Upper lobe of left lung (tissue), 6 donors: ENCODE results near the gene MSTN. TPM values are rescaled to one million over a fixed set of nuclear protein-coding genes. Genes with fewer than 3 reads are reported as not detected.
"Not testable (repeated sequence)": the region's sequence is repeated elsewhere in the genome, so short reads cannot be mapped to it uniquely, and the experiment has no call there.

Source experiments
- ATAC-seq, 2 donors: fragments of 200-7000 bp; cut with Tn5 transposase; one replicate each; pipeline ENCODE4 v1.9.1; 2022; ENCODE audit warnings: mild to moderate bottlenecking in 2 of 2, moderate library complexity in 2 of 2; ENCODE audit not compliant: low FRiP score in 2 of 2
- DNase-seq, 2 donors: peaks; one replicate each; pipeline ENCODE4 v3.0.0-alpha.2; 2019 to 2020
- H3K27ac ChIP-seq, 4 donors: fragments of 200-600 bp; sonication (generic); one replicate each; pipeline ENCODE4 v1.5.1; 2016 to 2019
- H3K27me3 ChIP-seq, 4 donors: fragments of 200-600 bp; sonication (generic); one replicate each; pipeline ENCODE4 v1.5.1; 2017 to 2019
- H3K36me3 ChIP-seq, 4 donors: fragments of 200-600 bp; sonication (generic); one replicate each; pipeline ENCODE4 v1.5.1; 2016 to 2019
- H3K4me1 ChIP-seq, 4 donors: fragments of 200-600 bp; sonication (generic); one replicate each; pipeline ENCODE4 v1.5.1; 2018 to 2019
- H3K4me3 ChIP-seq, 4 donors: fragments of 200-600 bp; sonication (generic); one replicate each; pipeline ENCODE4 v1.5.1; 2017 to 2019; ENCODE audit warnings: mild to moderate bottlenecking in 2 of 4, moderate library complexity in 1 of 4
- H3K9me3 ChIP-seq, 4 donors: fragments of 200-600 bp; sonication (generic); one replicate each; pipeline ENCODE4 v1.5.1; 2018 to 2019
- EP300 ChIP-seq, 4 donors: sonication (generic); formaldehyde crosslinking; IDR thresholded peaks; one replicate each; pipeline ENCODE4 v1.5.1; 2017; ENCODE audit warnings: antibody characterized with exemption in 4 of 4, control low read depth in 2 of 4
- POLR2A ChIP-seq, 4 donors: fragments of 450-650 bp; IDR thresholded peaks; one replicate each; pipeline ENCODE4 v1.5.1; 2016 to 2017; ENCODE audit warnings: antibody characterized with exemption in 4 of 4, mild to moderate bottlenecking in 2 of 4
- POLR2AphosphoS5 ChIP-seq, 2 donors: sonication (generic); formaldehyde crosslinking; IDR thresholded peaks; one replicate each; pipeline ENCODE4 v1.5.1; 2017; ENCODE audit warnings: antibody characterized with exemption in 2 of 2
- WGBS, 2 donors: methylation state at CpG; one replicate each; pipeline ENCODE4 v1.1.5; 2017 to 2018; 5-methylcytosine and 5-hydroxymethylcytosine counted together
- total RNA-seq, 6 donors: library from RNA; depleted of rRNA in 4 of 6; stranded (reverse); fragments of >200 nt in 4 of 6; gene quantifications; one replicate each; pipeline versions ENCODE4 v1.1.0 to v1.2.1, GENCODE V29; 2016 to 2021
- TF ChIP-seq, protein P1 (sequence below), 6 experiments: fragments of 450-650 bp in 4 of 6; fragments of 200-600 bp in 2 of 6; sonication (generic) in 2 of 6; IDR thresholded peaks; one replicate each; pipeline ENCODE4 v1.5.1; 2016 to 2019; ENCODE audit warnings: antibody characterized with exemption in 6 of 6
- donor health status: DM: no; HTN: no; CAD: no; lungs with moderate emphysema.
- donor health status: DM: no; HTN: yes; CAD: no; lungs with severe emphysema.

Gene MSTN
- total RNA-seq, 6 donors from 2014 or later = 0.13 to 0.39 (median 0.33) TPM; not detected in 3

DNA sequence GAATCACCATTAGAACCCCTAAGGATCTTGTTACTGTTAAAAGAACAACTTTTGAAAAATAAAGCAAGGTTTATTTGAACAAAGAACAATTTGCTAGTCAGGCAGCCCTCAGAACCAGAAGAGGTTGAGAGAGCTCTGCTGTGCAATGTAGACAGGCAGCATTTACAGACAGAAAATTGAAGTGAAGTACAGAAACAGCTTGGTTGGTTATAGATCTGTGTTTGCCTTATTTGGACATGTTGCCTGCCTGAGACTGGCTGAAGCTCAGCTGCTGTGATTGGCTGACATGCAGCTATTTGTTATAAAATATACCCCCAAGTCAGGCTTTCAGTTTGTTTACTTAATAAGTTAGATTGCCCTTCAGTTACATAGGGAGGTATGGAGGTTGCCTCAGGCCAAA is 12.5 kb downstream of the MSTN start:
- Histone ChIP-seq H3K4me1 (no peaks in the 10 kb centered on the region), H3K9me3 (no peaks in the 10 kb centered on the region), H3K27ac (no peak overlapping the region), H3K36me3 (no peaks in the 10 kb centered on the region), H3K27me3 (no peaks in the 10 kb centered on the region), H3K4me3 (no peak overlapping the region)
- TF ChIP-seq POLR2A (IDR thresholded peaks at IDR 0.05) (no peak), EP300 (IDR thresholded peaks at IDR 0.05) (no peak), POLR2AphosphoS5 (IDR thresholded peaks at IDR 0.05) (no peak)
- TF ChIP-seq, protein P1, sequence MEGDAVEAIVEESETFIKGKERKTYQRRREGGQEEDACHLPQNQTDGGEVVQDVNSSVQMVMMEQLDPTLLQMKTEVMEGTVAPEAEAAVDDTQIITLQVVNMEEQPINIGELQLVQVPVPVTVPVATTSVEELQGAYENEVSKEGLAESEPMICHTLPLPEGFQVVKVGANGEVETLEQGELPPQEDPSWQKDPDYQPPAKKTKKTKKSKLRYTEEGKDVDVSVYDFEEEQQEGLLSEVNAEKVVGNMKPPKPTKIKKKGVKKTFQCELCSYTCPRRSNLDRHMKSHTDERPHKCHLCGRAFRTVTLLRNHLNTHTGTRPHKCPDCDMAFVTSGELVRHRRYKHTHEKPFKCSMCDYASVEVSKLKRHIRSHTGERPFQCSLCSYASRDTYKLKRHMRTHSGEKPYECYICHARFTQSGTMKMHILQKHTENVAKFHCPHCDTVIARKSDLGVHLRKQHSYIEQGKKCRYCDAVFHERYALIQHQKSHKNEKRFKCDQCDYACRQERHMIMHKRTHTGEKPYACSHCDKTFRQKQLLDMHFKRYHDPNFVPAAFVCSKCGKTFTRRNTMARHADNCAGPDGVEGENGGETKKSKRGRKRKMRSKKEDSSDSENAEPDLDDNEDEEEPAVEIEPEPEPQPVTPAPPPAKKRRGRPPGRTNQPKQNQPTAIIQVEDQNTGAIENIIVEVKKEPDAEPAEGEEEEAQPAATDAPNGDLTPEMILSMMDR (IDR thresholded peaks at IDR 0.05) = no peak
- ATAC-seq (no peak), DNase-seq (no peak)

DNA sequence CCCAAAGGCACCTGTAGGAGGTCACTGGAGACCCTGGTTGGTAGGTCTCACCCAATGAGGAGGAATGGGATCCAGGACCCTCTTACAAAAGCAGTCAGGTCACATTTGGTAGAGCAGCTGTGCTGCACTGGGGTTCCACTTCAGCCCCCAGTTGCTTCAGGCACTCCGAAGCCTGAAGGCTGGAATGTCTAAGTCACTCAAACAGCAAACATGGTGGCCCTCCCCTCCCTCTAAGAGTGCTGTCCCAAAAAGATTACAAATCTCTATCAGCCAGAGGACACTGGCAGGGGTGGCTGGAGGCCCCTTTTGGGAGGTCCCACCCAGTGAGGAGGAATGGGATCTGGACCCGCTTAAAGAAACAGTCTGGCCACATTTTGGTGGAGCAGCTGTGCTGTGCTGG is 17.7 kb downstream of the MSTN start:
- H3K9me3 ChIP-seq = no peaks in the 10 kb centered on the region
- ATAC-seq (no peak), DNase-seq (no peak)
- H3K4me1 ChIP-seq = no peaks in the 10 kb centered on the region
- H3K4me3 ChIP-seq = no peak overlapping the region
- no peak overlapping the region for H3K27ac ChIP-seq
- H3K27me3 ChIP-seq = no peaks in the 10 kb centered on the region
- TF ChIP-seq POLR2A (IDR thresholded peaks at IDR 0.05) = no peak
- no peak for TF ChIP-seq POLR2AphosphoS5 (IDR thresholded peaks at IDR 0.05)
- TF ChIP-seq, protein P1 (IDR thresholded peaks at IDR 0.05) = no peak
- TF ChIP-seq EP300 (IDR thresholded peaks at IDR 0.05) = no peak
- WGBS, 2 donors = 100% methylated on average over 2 of the region's 2 CpGs; no CpG with 5 or more reads in 1 of the 2 donors
- no peaks in the 10 kb centered on the region for H3K36me3 ChIP-seq

DNA sequence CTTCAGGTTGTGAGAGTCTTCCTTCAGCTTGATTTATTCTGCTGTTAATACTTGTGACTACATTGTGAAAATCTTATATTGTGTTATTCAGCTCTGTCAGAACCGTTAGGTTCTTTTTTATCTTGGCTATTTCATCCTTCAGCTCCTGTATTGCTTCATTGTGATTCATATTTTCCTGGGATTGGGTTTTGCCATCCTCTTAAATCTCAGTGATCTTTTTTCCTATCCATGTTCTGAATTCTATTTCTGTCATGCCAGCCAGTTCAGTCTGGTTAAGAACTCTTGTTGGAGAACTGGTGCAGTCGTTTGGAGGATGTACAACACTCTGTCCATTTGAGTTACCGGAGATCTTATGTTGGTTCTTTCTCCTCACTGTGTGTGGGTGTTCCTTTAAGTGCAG is 19.1 kb downstream of the MSTN start:
- no peak overlapping the region for H3K4me3 ChIP-seq
- no peaks in the 10 kb centered on the region for H3K27me3 ChIP-seq
- ATAC-seq (no peak), DNase-seq (no peak)
- no peaks in the 10 kb centered on the region for H3K4me1 ChIP-seq
- no peak overlapping the region for H3K27ac ChIP-seq
- H3K36me3 ChIP-seq = no peaks in the 10 kb centered on the region
- WGBS, 2 donors = 77 to 82% methylated on average over 3 of the region's 3 CpGs
- H3K9me3 ChIP-seq = no peaks in the 10 kb centered on the region
- no peak for TF ChIP-seq EP300 (IDR thresholded peaks at IDR 0.05)
- TF ChIP-seq POLR2A (IDR thresholded peaks at IDR 0.05) = no peak
- TF ChIP-seq, protein P1 (IDR thresholded peaks at IDR 0.05) = no peak
- no peak for TF ChIP-seq POLR2AphosphoS5 (IDR thresholded peaks at IDR 0.05)

DNA sequence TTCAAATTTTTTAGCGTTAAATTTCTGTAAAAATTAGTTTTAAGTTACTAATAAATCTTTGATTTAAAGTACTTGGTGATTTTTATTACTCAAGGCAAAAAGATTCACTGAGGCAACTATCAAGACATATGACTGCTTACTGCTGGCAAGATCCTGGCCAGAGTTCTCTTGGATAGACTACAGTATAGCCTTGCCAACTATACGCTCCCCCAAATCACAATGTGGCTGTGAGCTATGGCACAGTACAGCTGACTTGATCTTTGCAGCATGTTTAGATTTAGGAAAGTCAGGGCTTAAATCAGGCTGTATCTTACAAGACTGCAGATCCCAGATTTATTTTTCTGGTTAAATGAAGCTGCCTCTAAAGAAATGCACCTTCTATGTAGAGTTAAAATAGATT is 26.5 kb downstream of the MSTN start:
- H3K36me3 ChIP-seq = no peaks in the 10 kb centered on the region
- no peak for TF ChIP-seq EP300 (IDR thresholded peaks at IDR 0.05)
- TF ChIP-seq, protein P1 (IDR thresholded peaks at IDR 0.05) = no peak
- no peak for TF ChIP-seq POLR2AphosphoS5 (IDR thresholded peaks at IDR 0.05)
- no peak for TF ChIP-seq POLR2A (IDR thresholded peaks at IDR 0.05)
- no peaks in the 10 kb centered on the region for H3K27me3 ChIP-seq
- WGBS, 2 donors = 76 to 85% methylated on average over 2 of the region's 2 CpGs
- no peaks in the 10 kb centered on the region for H3K4me1 ChIP-seq
- H3K4me3 ChIP-seq = no peak overlapping the region
- H3K27ac ChIP-seq = no peak overlapping the region
- DNase-seq (no peak), ATAC-seq (no peak)
- no peaks in the 10 kb centered on the region for H3K9me3 ChIP-seq

DNA sequence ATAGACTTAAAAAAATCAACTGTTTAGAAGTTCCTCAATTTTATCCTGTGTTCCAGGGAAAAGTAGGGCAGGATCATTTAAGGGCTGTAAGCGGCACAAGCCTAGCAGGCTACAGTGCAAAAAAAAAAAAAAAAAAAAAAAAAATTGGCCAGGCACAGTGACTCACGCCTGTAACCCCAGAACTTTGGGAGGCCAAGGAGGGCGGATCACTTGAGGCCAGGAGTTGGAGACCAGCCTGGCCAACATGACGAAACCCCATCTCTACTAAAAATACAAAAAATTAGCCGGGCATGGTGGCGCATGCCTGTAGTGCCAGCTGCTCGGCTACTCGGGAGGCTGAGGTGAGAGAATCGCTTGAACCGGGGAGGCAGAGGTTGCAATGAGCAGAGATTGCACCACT is 28.1 kb downstream of the MSTN start:
- H3K4me3 ChIP-seq, H3K36me3 ChIP-seq, H3K27me3 ChIP-seq, H3K27ac ChIP-seq, H3K9me3 ChIP-seq, ATAC-seq, H3K4me1 ChIP-seq, DNase-seq: not testable (repeated sequence)
- WGBS, 2 donors = 85 to 88% methylated on average over 10 of the region's 10 CpGs
